ENCODE measurements around the gene KRTAP2-1.
"Not testable (repeated sequence)": the region's sequence is repeated elsewhere in the genome, so short reads cannot be mapped to it uniquely, and the experiment has no call there.

KRTAP2-1 gene

GRCh38 chr17:41010441-41010840 is 36.7 kb downstream of the KRTAP2-1 start:
- no peak for DNase-seq

GRCh38 chr17:41009936-41010335 is 37.2 kb downstream of the KRTAP2-1 start:
- DNase-seq = no peak

GRCh38 chr17:41009301-41009760 is 37.8 kb downstream of the KRTAP2-1 start:
- no peak for DNase-seq

GRCh38 chr17:41008811-41009210 is 38.3 kb downstream of the KRTAP2-1 start, which contains the start of gene KRTAP3-1:
Gene KRTAP3-1, minus strand, starts transcription at chr17:41009128. Its CDS starts 54 bp downstream, at chr17:41009074.
- DNase-seq = no peak

- DNase-seq = no peak
Measured at GRCh38 chr17:41004397-41004796, 42.7 kb downstream of the KRTAP2-1 start.

GRCh38 chr17:41003926-41004325 is 43.2 kb downstream of the KRTAP2-1 start:
- no peak for DNase-seq

- no peak for DNase-seq
Measured at GRCh38 chr17:41002814-41003213, 44.3 kb downstream of the KRTAP2-1 start.

- DNase-seq = no peak
Measured at GRCh38 chr17:41001795-41002194, 45.3 kb downstream of the KRTAP2-1 start.

GRCh38 chr17:40999563-40999962 is 47.6 kb downstream of the KRTAP2-1 start, which contains the start of gene KRTAP3-2:
Gene KRTAP3-2, minus strand, starts transcription at chr17:40999906. Its CDS starts 53 bp downstream, at chr17:40999853.
- not testable (repeated sequence) for DNase-seq

GRCh38 chr17:40997361-40997760 is 49.8 kb downstream of the KRTAP2-1 start:
- no peak for DNase-seq

GRCh38 chr17:40996829-40997228 is 50.3 kb downstream of the KRTAP2-1 start:
- DNase-seq = no peak
